HEK293 (cell line): ENCODE measurements around the gene CYS1.

Experiments
- ZNF169 ChIP-seq: fragments of 450-650 bp; formaldehyde crosslinking; IDR thresholded peaks from 2 replicates; pipeline ENCODE4 v1.5.1; 2016; ENCODE audit warnings: missing biosample characterization, missing genetic modification characterization
- ZNF404 ChIP-seq: fragments of 450-650 bp; formaldehyde crosslinking; IDR thresholded peaks from 2 replicates; pipeline ENCODE4 v1.5.1; 2017; ENCODE audit warnings: missing biosample characterization, missing genetic modification characterization
- ZNF777 ChIP-seq: fragments of 450-650 bp; formaldehyde crosslinking; IDR thresholded peaks from 2 replicates; pipeline ENCODE4 v1.5.1; 2017; ENCODE audit warnings: missing biosample characterization, missing genetic modification characterization, borderline replicate concordance
- ZSCAN23 ChIP-seq: fragments of 450-650 bp; formaldehyde crosslinking; IDR thresholded peaks from 2 replicates; pipeline ENCODE4 v1.5.1; 2016; ENCODE audit warnings: missing biosample characterization, missing genetic modification characterization
- TF ChIP-seq, protein P1 (sequence below): fragments of 450-650 bp; formaldehyde crosslinking; IDR thresholded peaks from 2 replicates; pipeline ENCODE4 v1.5.1; 2016; ENCODE audit warnings: missing biosample characterization, missing genetic modification characterization
- TF ChIP-seq, protein P2 (sequence below): fragments of 450-650 bp; formaldehyde crosslinking; IDR thresholded peaks from 2 replicates; pipeline ENCODE4 v1.5.1; 2016; ENCODE audit warnings: missing biosample characterization, missing genetic modification characterization
- TF ChIP-seq, protein P3 (sequence below): fragments of 450-650 bp; formaldehyde crosslinking; IDR thresholded peaks from 2 replicates; pipeline ENCODE4 v1.5.1; 2016; ENCODE audit warnings: missing biosample characterization, missing genetic modification characterization

DNA sequence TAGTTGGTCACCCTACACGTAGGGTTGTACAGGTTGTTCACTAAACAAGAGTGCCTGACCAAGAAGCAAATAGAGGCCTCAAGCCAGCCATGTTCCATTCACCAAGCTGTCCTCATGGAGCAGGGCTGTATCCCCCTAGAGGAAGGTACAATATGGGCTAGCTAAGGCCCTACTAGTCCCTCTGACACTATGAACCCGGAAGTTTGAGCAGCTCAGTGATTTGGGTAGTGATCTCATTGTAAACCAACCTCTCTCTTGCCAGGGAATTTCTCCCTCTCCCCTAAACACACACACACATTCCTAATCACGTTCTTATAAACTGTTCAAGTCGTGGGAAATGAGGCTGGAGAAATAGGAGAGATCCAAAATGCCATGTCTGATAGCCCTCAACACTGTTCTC, 6.7 kb upstream of the CYS1 start:
- TF ChIP-seq ZNF777 (tag by site-specific recombination) (no peak), ZNF169 (no peak), ZSCAN23 (no peak), ZNF404 (tag by site-specific recombination) (no peak)
- TF ChIP-seq, protein P1, sequence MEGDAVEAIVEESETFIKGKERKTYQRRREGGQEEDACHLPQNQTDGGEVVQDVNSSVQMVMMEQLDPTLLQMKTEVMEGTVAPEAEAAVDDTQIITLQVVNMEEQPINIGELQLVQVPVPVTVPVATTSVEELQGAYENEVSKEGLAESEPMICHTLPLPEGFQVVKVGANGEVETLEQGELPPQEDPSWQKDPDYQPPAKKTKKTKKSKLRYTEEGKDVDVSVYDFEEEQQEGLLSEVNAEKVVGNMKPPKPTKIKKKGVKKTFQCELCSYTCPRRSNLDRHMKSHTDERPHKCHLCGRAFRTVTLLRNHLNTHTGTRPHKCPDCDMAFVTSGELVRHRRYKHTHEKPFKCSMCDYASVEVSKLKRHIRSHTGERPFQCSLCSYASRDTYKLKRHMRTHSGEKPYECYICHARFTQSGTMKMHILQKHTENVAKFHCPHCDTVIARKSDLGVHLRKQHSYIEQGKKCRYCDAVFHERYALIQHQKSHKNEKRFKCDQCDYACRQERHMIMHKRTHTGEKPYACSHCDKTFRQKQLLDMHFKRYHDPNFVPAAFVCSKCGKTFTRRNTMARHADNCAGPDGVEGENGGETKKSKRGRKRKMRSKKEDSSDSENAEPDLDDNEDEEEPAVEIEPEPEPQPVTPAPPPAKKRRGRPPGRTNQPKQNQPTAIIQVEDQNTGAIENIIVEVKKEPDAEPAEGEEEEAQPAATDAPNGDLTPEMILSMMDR (tag by site-specific recombination): no peak
- TF ChIP-seq, protein P2, sequence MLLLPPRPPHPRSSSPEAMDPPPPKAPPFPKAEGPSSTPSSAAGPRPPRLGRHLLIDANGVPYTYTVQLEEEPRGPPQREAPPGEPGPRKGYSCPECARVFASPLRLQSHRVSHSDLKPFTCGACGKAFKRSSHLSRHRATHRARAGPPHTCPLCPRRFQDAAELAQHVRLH: no peak
- TF ChIP-seq, protein P3, sequence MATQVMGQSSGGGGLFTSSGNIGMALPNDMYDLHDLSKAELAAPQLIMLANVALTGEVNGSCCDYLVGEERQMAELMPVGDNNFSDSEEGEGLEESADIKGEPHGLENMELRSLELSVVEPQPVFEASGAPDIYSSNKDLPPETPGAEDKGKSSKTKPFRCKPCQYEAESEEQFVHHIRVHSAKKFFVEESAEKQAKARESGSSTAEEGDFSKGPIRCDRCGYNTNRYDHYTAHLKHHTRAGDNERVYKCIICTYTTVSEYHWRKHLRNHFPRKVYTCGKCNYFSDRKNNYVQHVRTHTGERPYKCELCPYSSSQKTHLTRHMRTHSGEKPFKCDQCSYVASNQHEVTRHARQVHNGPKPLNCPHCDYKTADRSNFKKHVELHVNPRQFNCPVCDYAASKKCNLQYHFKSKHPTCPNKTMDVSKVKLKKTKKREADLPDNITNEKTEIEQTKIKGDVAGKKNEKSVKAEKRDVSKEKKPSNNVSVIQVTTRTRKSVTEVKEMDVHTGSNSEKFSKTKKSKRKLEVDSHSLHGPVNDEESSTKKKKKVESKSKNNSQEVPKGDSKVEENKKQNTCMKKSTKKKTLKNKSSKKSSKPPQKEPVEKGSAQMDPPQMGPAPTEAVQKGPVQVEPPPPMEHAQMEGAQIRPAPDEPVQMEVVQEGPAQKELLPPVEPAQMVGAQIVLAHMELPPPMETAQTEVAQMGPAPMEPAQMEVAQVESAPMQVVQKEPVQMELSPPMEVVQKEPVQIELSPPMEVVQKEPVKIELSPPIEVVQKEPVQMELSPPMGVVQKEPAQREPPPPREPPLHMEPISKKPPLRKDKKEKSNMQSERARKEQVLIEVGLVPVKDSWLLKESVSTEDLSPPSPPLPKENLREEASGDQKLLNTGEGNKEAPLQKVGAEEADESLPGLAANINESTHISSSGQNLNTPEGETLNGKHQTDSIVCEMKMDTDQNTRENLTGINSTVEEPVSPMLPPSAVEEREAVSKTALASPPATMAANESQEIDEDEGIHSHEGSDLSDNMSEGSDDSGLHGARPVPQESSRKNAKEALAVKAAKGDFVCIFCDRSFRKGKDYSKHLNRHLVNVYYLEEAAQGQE (tag by site-specific recombination): no peak
